ENCODE data around the gene BDH2.

DNA sequence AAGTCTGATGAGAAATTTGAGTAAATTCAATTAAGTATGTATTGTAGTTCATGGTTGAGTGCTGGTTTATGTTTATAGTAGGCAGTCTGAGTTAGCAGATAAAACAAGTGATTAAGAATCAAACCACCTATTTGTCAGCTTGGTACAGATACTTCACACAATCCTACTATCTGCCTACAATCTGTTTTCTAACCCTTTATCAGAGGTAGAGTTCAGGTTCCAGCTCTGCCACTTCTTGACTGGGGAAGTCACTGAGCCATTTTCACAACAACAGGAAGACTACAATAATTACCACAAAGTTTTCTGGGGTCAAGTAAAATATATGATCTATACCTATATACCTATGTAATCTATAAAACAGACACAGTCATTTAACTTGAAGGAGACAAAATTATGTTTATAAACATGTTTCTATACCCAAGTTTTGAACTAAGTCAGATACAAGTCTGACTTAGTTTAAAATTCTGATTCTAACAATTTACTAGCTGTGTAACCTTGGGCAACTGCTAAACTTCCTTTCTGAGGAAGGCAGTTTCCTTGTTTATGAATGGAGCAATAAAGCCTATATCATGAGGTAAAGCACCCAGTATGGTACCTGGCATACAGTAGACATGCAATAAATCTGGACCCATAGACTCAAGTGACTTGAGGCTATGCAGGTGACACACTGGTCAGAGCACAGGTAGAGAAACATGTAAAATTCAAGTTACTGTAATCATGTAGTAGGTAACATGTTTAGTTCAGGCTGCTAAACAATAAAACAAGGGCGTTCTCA lies 37.2 kb upstream of the BDH2 start:
- TF ChIP-seq EZH2 (IDR thresholded peaks at IDR 0.05; ENCODE audit: borderline replicate concordance, low read depth, low read length, poor library complexity, severe bottlenecking) = no peak
- no peak for TF ChIP-seq CTCF (conservative IDR thresholded peaks at IDR 0.05; ENCODE audit: low read depth, low read length)

All from A673 (cell line).